DND-41 (cell line): ENCODE results near the gene PRKAG2.

ENCODE experiments used
- ATAC-seq: fragments of 200-7000 bp; cut with Tn5 transposase; 3 replicates; pipeline ENCODE4 v1.9.1; 2021; ENCODE audit warnings: low read depth; ENCODE audit not compliant: insufficient read depth
- DNase-seq: peaks from one replicate; pipeline ENCODE4 v3.0.0-alpha.2; 2020
- H2AFZ ChIP-seq: 2 replicates; pipeline ENCODE4 v1.6.0; 2012; ENCODE audit warnings: low read depth, low read length
- H3K27ac ChIP-seq: 2 replicates; pipeline ENCODE4 v1.5.1; 2012; ENCODE audit warnings: low read length, inconsistent platforms
- H3K27me3 ChIP-seq: fragments of 200-600 bp; sonication (generic); 2 replicates; pipeline ENCODE4 v1.6.0; 2012; ENCODE audit warnings: low read length, mild to moderate bottlenecking, inconsistent platforms; ENCODE audit not compliant: insufficient read depth, poor library complexity
- H3K36me3 ChIP-seq: 2 replicates; pipeline ENCODE4 v1.5.1; 2012; ENCODE audit warnings: low read length, inconsistent platforms; ENCODE audit not compliant: insufficient read depth
- H3K4me1 ChIP-seq: 2 replicates; pipeline ENCODE4 v1.5.1; 2012; ENCODE audit warnings: mild to moderate bottlenecking, low read length; ENCODE audit not compliant: insufficient read depth
- H3K4me2 ChIP-seq: 2 replicates; pipeline ENCODE4 v1.6.0; 2012; ENCODE audit warnings: mild to moderate bottlenecking, moderate library complexity, low read length, inconsistent platforms; ENCODE audit not compliant: insufficient read depth
- H3K4me3 ChIP-seq, 2 experiments: fragments of 200-600 bp in 1 of 2; shearing (Covaris generic) in 1 of 2; 2 replicates each; pipeline ENCODE4 v1.5.1; 2012 to 2016; ENCODE audit warnings: inconsistent platforms in 2 of 2, low read length in 2 of 2, mild to moderate bottlenecking in 2 of 2, low read depth in 1 of 2, moderate library complexity in 1 of 2
- H3K79me2 ChIP-seq: 2 replicates; pipeline ENCODE4 v1.6.0; 2012; ENCODE audit warnings: low read length, inconsistent platforms; ENCODE audit not compliant: insufficient read depth
- H3K9ac ChIP-seq: 2 replicates; pipeline ENCODE4 v1.6.0; 2012; ENCODE audit warnings: low read depth, mild to moderate bottlenecking, inconsistent platforms, low read length, moderate library complexity
- H3K9me3 ChIP-seq: 2 replicates; pipeline ENCODE4 v1.5.1; 2012; ENCODE audit warnings: low read length, moderate library complexity, mild to moderate bottlenecking, inconsistent platforms; ENCODE audit not compliant: insufficient read depth, severe bottlenecking
- H4K20me1 ChIP-seq: 2 replicates; pipeline ENCODE4 v1.6.0; 2012; ENCODE audit warnings: low read length; ENCODE audit not compliant: insufficient read depth
- EZH2 ChIP-seq: IDR thresholded peaks from 3 replicates; pipeline ENCODE4 v1.6.1; 2012; ENCODE audit warnings: borderline replicate concordance, low read depth, mild to moderate bottlenecking, moderate library complexity, low read length, inconsistent platforms; ENCODE audit not compliant: severe bottlenecking
- TF ChIP-seq, protein P1 (sequence below): IDR thresholded peaks from 2 replicates; pipeline ENCODE4 v1.5.1; 2012; ENCODE audit warnings: borderline replicate concordance, low read length, moderate library complexity, mild to moderate bottlenecking; ENCODE audit not compliant: poor library complexity, severe bottlenecking; ENCODE audit errors: extremely low read depth

PRKAG2 gene

DNA sequence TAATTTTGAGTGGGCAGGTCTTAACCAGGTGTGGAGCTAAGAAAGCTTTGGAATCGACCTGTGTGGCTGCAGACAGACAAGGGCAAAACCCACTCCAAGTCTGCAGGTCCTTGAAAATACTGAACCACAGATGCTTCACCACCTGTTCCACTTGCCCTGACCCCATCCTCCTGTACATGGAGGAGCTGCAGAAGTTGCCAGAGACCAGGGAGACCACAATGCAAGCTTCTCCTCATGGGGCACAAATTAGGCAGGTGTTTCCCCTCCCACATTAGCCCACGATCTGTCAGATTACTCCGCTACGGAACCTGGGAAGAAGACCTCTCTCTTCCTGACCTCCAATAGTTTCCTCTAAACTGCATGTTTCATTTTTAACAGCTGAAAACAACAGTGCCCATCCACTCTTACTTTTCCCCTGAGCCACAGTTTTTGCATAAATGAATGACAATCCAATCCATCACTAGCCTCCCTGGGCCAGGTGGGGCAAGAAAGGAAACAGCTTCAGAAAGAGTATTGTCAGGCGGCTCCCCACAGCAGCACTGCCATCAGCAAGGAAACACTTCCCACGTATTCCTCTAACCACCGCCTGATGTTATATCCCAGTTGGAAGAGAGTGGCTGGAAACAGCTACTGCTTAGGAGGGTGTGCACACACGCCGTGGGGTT lies 141.6 kb downstream of the PRKAG2 start:
- ATAC-seq (no peak), DNase-seq (no peak)
- TF ChIP-seq, protein P1, sequence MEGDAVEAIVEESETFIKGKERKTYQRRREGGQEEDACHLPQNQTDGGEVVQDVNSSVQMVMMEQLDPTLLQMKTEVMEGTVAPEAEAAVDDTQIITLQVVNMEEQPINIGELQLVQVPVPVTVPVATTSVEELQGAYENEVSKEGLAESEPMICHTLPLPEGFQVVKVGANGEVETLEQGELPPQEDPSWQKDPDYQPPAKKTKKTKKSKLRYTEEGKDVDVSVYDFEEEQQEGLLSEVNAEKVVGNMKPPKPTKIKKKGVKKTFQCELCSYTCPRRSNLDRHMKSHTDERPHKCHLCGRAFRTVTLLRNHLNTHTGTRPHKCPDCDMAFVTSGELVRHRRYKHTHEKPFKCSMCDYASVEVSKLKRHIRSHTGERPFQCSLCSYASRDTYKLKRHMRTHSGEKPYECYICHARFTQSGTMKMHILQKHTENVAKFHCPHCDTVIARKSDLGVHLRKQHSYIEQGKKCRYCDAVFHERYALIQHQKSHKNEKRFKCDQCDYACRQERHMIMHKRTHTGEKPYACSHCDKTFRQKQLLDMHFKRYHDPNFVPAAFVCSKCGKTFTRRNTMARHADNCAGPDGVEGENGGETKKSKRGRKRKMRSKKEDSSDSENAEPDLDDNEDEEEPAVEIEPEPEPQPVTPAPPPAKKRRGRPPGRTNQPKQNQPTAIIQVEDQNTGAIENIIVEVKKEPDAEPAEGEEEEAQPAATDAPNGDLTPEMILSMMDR = no peak
- no peak for TF ChIP-seq EZH2
- Histone ChIP-seq H3K4me1 (no peaks in the 10 kb centered on the region), H3K27ac (no peak overlapping the region), H3K79me2 (no peaks in the 10 kb centered on the region), H3K27me3 (peaks cover 14% of the 10 kb centered on the region), H2AFZ (no peak overlapping the region), H3K9me3 (no peaks in the 10 kb centered on the region), H3K36me3 (no peaks in the 10 kb centered on the region), H3K9ac (no peak overlapping the region), H3K4me2 (no peak overlapping the region), H3K4me3 (no peak overlapping the region), H4K20me1 (no peaks in the 10 kb centered on the region)

DNA sequence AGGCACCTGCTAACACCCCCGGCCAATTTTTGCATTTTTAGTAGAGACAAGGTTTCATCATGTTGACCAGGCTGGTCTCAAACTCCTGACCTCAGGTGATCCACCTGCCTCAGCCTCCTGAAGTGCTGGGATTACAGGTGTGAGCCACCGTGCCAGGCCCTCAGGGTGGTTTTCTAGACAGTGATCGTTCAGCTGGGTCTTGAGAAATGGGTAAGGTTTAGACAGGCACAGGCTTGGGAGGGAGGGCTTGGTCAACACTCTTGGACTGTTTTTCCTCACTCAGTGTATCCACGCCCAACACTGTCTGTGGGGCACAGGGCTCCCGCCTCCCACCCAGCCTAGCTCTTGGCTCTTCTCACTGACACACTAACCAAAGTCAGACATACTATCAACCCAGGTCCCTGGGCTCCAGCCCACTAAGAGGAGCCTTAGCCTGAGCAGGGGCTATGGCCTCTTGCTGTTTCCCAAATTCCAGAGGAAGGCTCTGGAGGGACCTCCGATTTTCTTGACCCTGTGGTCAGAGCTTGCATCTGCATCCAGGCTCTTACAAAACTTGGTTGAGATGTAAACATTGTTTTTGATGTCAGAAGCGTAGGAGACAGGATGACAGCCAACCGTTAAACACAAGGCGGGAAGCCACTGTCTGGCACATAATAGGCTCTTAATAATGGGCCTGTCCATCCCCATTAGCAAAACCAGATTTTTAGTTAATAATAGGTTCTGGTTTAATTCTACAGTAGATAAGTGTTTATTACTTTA lies 143.9 kb downstream of the PRKAG2 start:
- Histone ChIP-seq H3K9ac (no peak overlapping the region), H3K9me3 (no peaks in the 10 kb centered on the region), H4K20me1 (no peaks in the 10 kb centered on the region), H3K4me1 (no peaks in the 10 kb centered on the region), H3K27me3 (peaks cover 12% of the 10 kb centered on the region), H3K79me2 (no peaks in the 10 kb centered on the region), H2AFZ (no peak overlapping the region), H3K4me2 (no peak overlapping the region), H3K4me3 (no peak overlapping the region), H3K36me3 (no peaks in the 10 kb centered on the region), H3K27ac (no peak overlapping the region)
- no peak for DNase-seq
- no peak for ATAC-seq
- no peak for TF ChIP-seq EZH2
- TF ChIP-seq, protein P1 = no peak

DNA sequence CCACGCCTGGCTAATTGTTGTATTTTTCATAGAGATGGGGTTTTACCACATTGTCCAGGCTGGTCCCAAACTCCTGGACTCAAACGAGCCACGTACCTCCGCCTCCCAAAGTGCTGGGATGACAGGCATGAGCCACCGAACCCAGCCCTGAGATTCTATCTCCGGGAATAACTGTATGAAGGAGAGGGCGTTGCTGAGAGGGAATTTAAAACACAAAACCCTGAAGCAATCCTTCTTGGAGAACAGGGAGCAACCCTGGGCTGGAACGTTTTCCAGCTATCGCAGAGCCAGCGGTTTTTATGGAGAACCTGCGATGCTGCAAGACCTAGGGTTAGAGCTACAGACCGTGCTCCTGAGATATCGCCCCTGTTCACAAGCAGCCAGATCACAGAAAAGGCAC lies 144.6 kb downstream of the PRKAG2 start:
- no peaks in the 10 kb centered on the region for H4K20me1 ChIP-seq
- no peak overlapping the region for H3K4me2 ChIP-seq
- TF ChIP-seq, protein P1 = no peak
- H3K9me3 ChIP-seq = no peaks in the 10 kb centered on the region
- DNase-seq (no peak), ATAC-seq (no peak)
- H3K9ac ChIP-seq = no peak overlapping the region
- no peaks in the 10 kb centered on the region for H3K36me3 ChIP-seq
- H3K79me2 ChIP-seq = no peaks in the 10 kb centered on the region
- H3K27ac ChIP-seq = no peak overlapping the region
- H3K27me3 ChIP-seq = peaks cover 12% of the 10 kb centered on the region
- H2AFZ ChIP-seq = no peak overlapping the region
- no peak overlapping the region for H3K4me3 ChIP-seq
- H3K4me1 ChIP-seq = no peaks in the 10 kb centered on the region
